Suprapubic skin (tissue), 3 donors: ENCODE measurements around the gene PRLHR.

Experiments used
- CTCF ChIP-seq, 2 donors: fragments of 200-600 bp in 1 of 2; fragments of 450-650 bp in 1 of 2; sonication (generic) in 1 of 2; IDR thresholded peaks; one replicate each; pipeline ENCODE4 v1.5.1; 2016 to 2019; ENCODE audit warnings: antibody characterized with exemption in 2 of 2, mild to moderate bottlenecking in 1 of 2, moderate library complexity in 1 of 2
- EP300 ChIP-seq: sonication (generic); formaldehyde crosslinking; IDR thresholded peaks from one replicate; pipeline ENCODE4 v1.6.1; 2017; ENCODE audit warnings: antibody characterized with exemption
- POLR2A ChIP-seq, 2 donors: fragments of 450-650 bp; IDR thresholded peaks; one replicate each; pipeline ENCODE4 v1.6.1; 2017; ENCODE audit warnings: antibody characterized with exemption in 2 of 2, mild to moderate bottlenecking in 2 of 2, moderate library complexity in 2 of 2

- no peak for TF ChIP-seq POLR2A (IDR thresholded peaks at IDR 0.05)
- no peak for TF ChIP-seq EP300
- no peak for TF ChIP-seq CTCF (IDR thresholded peaks at IDR 0.05)
Observed at GRCh38 chr10:118628397-118628796, 32.9 kb upstream of the PRLHR start.
